ENCODE data around the gene BEND6.

Gene BEND6

DNA sequence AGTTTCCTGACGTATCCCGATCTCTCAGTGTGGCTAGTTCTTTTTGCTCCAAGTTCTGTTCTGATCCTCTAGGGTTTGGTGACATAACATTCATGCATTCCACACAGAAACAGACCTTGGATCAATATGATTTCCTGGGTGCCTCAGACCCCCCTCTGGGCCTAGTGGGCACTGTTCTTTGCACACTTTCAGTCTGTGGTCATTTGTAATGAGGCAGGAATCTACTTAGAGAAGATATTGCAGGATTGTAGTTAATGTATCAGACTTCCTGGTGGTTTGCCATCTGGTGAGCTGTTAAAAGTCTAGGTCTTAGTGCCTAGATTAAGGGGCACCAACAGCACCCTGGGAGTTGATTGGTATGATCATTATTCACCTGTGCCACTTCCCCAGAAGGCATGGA lies 7.5 kb downstream of the BEND6 start:
- DNase-seq (ENCODE audit: low spot score), result no peak
- POLR2A ChIA-PET (ENCODE audit: low non-redundant PET), result no interaction called here
- CTCF ChIA-PET, result interaction anchor here (0.6 to 0.7 kb wide), 2 partner anchors 8 to 352 kb away, joined by 3 to 4 read pairs; no protein-coding TSS in a partner anchor

DNA sequence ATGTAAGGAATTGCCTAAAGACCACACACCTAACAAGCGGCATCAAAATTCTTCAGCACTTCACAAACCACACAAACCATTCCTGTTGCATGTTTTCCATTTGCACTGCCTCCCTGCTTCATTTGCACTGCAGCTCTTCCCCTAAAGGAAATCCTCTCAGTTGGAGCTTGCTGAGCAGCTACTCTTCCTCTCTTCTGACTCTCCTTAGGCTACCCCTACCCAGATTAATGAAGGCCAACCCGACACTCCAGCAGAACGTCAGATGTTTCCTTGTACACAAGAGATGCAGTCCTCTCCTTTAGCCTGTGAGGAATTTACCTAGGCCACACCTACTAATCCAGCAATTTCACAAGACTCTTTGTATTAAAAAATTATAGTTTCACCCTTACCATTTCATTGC lies 8.1 kb downstream of the BEND6 start:
- TF ChIP-seq, protein P1, sequence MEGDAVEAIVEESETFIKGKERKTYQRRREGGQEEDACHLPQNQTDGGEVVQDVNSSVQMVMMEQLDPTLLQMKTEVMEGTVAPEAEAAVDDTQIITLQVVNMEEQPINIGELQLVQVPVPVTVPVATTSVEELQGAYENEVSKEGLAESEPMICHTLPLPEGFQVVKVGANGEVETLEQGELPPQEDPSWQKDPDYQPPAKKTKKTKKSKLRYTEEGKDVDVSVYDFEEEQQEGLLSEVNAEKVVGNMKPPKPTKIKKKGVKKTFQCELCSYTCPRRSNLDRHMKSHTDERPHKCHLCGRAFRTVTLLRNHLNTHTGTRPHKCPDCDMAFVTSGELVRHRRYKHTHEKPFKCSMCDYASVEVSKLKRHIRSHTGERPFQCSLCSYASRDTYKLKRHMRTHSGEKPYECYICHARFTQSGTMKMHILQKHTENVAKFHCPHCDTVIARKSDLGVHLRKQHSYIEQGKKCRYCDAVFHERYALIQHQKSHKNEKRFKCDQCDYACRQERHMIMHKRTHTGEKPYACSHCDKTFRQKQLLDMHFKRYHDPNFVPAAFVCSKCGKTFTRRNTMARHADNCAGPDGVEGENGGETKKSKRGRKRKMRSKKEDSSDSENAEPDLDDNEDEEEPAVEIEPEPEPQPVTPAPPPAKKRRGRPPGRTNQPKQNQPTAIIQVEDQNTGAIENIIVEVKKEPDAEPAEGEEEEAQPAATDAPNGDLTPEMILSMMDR (conservative IDR thresholded peaks at IDR 0.05; ENCODE audit: low read depth), result no peak
- no peak for DNase-seq (ENCODE audit: low spot score)
- ChIA-PET CTCF (interaction anchor here (0.6 kb wide), 1 partner anchor 10 kb away, joined by 3 read pairs; no protein-coding TSS in a partner anchor), POLR2A (ENCODE audit: low non-redundant PET) (no interaction called here)
- no peak overlapping the region for H3K27ac ChIP-seq

More for the DNA sequence above, 7.5 kb downstream of the BEND6 start:
- TF ChIP-seq, protein P1 (conservative IDR thresholded peaks at IDR 0.05; ENCODE audit: low read depth), result no peak
- H3K27ac ChIP-seq, result no peak overlapping the region

DNA sequence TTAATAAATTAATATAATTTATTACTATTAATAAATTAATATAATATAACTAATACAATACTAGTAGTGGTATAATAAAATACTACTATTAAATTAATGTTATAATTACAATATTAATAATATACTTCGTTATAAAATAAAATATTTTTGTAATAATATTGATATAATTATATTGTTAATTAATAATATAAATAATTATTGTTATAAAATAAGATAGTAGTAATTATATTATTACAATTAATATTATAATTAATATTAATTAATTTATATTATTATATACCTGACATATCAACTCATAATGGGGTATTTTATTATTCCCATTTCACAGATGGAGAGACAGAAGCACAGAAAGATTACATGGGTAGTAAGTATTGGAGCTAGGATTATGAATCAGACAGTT lies 8.9 kb downstream of the BEND6 start:
- DNase-seq (ENCODE audit: low spot score), result no peak
- TF ChIP-seq, protein P1 (conservative IDR thresholded peaks at IDR 0.05; ENCODE audit: low read depth), result no peak
- CTCF ChIA-PET, result interaction anchor here (1.9 kb wide), 1 partner anchor 9 kb away, joined by 5 read pairs; the partner anchor contains the start of gene BEND6
- H3K27ac ChIP-seq, result no peak overlapping the region
- POLR2A ChIA-PET (ENCODE audit: low non-redundant PET), result no interaction called here

DNA sequence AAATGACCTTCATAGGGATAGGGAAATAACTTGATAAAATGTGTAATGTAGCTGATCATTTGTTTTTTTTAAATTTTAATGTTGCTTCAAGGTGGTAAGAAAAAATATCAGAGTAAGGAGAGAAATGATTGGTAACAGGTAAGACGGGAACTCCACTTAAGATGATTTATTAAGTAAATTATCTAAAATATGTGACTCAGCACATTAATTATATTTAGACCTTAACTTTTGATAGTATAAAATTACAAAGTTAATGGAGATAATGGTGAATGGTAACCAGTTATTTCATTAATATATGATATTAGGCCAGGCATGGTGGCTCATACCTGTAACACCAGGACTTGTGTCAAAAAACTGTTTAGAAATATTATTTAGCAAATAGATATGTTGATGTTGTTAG lies 10.2 kb downstream of the BEND6 start:
- no peak overlapping the region for H3K27ac ChIP-seq
- CTCF ChIA-PET, result interaction anchor here (1.9 kb wide), 1 partner anchor 10 kb away, joined by 5 read pairs; the partner anchor contains the start of gene BEND6
- TF ChIP-seq, protein P1 (conservative IDR thresholded peaks at IDR 0.05; ENCODE audit: low read depth), result no peak
- POLR2A ChIA-PET (ENCODE audit: low non-redundant PET), result no interaction called here
- DNase-seq (ENCODE audit: low spot score), result no peak

DNA sequence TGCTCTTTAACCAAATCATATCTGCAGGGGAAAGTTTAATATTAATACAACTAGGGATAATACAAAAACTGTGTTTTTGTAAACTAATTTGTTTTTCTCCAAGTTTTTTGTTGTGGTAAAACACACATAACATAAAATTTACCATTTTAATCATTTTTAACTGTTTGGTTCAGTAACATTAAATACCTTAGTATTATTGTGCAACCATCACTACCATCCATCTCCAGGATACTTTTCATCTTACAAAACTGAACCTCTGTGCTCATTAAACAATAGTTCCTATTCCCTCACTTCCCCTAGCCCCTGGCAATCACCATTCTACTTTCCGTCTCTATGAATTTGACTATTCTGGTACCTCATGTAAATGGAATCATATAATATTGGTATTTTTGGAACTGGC lies 15.9 kb downstream of the BEND6 start:
- no peak overlapping the region for H3K27ac ChIP-seq
- ChIA-PET CTCF (no interaction called here), POLR2A (ENCODE audit: low non-redundant PET) (no interaction called here)
- DNase-seq (ENCODE audit: low spot score), result no peak
- TF ChIP-seq, protein P1 (conservative IDR thresholded peaks at IDR 0.05; ENCODE audit: low read depth), result no peak

DNA sequence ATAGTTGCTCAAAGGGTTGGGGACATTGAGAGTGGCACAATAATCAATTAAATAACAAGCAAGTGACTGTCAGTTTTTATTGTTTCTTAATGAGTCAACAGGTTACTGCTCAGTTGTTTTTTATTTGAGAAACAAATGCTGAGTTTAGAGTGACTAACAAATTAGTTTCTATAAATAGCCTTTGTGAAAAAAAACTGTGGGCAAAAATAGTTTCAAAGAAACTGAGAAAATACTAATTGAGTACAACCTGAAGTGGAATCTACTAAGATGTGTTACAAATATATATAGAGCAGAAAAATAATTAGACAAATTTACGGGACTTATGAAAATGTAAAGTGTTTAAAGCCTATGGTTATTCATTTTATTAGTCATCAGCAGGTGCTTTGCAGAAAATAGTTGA lies 22.3 kb downstream of the BEND6 start:
- no peak for DNase-seq (ENCODE audit: low spot score)
- TF ChIP-seq, protein P1 (conservative IDR thresholded peaks at IDR 0.05; ENCODE audit: low read depth), result no peak
- ChIA-PET CTCF (no interaction called here), POLR2A (ENCODE audit: low non-redundant PET) (no interaction called here)
- H3K27ac ChIP-seq, result no peak overlapping the region
